Stomach (tissue), 4 donors: ENCODE data around the gene CIP2A.

Source experiments
- POLR2A ChIP-seq, 4 donors: fragments of 450-650 bp; IDR thresholded peaks; one replicate each; pipeline ENCODE4 v1.6.1; 2016; ENCODE audit warnings: antibody characterized with exemption in 4 of 4, control low read depth in 2 of 4, mild to moderate bottlenecking in 1 of 4, moderate library complexity in 1 of 4
- POLR2AphosphoS5 ChIP-seq, 3 donors: sonication (generic); formaldehyde crosslinking; IDR thresholded peaks; one replicate each; pipeline ENCODE4 v1.6.1; 2016; ENCODE audit warnings: antibody characterized with exemption in 3 of 3
- TF ChIP-seq, protein P1 (sequence below), 7 experiments: fragments of 450-650 bp in 4 of 7; fragments of 200-600 bp in 3 of 7; sonication (generic) in 3 of 7; IDR thresholded peaks; one replicate each; pipeline ENCODE4 v1.5.1; 2016 to 2019; ENCODE audit warnings: antibody characterized with exemption in 7 of 7, control low read depth in 2 of 7, mild to moderate bottlenecking in 1 of 7

DNA sequence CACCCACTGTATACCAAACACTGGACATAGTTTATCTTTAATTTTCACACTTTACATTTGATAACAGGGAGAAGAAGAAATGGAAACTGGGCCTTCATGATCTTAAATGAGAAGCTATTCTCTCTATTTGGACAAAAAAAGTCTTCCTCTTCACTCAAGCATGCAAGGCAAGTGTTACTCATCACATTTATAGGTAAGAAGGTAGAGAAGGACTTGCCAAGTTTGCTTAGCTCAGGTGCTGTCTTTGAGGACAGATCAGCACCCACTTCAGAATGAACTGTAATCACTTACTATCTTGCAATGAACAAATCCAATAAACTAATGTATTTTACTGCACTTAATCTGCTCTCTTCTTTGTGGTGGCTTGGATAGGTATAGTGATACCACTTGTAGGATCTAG, 77.7 kb downstream of the CIP2A start:
- TF ChIP-seq, protein P1, sequence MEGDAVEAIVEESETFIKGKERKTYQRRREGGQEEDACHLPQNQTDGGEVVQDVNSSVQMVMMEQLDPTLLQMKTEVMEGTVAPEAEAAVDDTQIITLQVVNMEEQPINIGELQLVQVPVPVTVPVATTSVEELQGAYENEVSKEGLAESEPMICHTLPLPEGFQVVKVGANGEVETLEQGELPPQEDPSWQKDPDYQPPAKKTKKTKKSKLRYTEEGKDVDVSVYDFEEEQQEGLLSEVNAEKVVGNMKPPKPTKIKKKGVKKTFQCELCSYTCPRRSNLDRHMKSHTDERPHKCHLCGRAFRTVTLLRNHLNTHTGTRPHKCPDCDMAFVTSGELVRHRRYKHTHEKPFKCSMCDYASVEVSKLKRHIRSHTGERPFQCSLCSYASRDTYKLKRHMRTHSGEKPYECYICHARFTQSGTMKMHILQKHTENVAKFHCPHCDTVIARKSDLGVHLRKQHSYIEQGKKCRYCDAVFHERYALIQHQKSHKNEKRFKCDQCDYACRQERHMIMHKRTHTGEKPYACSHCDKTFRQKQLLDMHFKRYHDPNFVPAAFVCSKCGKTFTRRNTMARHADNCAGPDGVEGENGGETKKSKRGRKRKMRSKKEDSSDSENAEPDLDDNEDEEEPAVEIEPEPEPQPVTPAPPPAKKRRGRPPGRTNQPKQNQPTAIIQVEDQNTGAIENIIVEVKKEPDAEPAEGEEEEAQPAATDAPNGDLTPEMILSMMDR (IDR thresholded peaks at IDR 0.05), result no peak
- TF ChIP-seq POLR2AphosphoS5 (IDR thresholded peaks at IDR 0.05) (no peak), POLR2A (IDR thresholded peaks at IDR 0.05) (no peak)
